Mesendoderm (in vitro differentiated cells): ENCODE data around the gene N4BP2L2.

ENCODE experiments used
- DNase-seq: peaks from one replicate; pipeline ENCODE4 v3.0.0; 2013
- H2AK5ac ChIP-seq: 2 replicates; pipeline ENCODE4 v1.6.1; 2013; ENCODE audit warnings: low read length, inconsistent platforms
- H2BK120ac ChIP-seq: 2 replicates; pipeline ENCODE4 v1.6.1; 2013; ENCODE audit warnings: low read depth, mild to moderate bottlenecking, low read length, moderate library complexity, mixed read lengths
- H2BK15ac ChIP-seq: replicated peaks from 2 replicates; pipeline ENCODE4 v1.6.1; 2013; ENCODE audit warnings: low read depth, mild to moderate bottlenecking, moderate library complexity
- H2BK5ac ChIP-seq: 2 replicates; pipeline ENCODE4 v1.6.1; 2013; ENCODE audit warnings: low read length, inconsistent platforms
- H3K18ac ChIP-seq: 2 replicates; pipeline ENCODE4 v1.6.1; 2013; ENCODE audit warnings: mild to moderate bottlenecking, low read length, mixed read lengths
- H3K23ac ChIP-seq: one replicate; pipeline ENCODE4 v1.6.1; 2013; ENCODE audit warnings: low read length
- H3K27ac ChIP-seq: 2 replicates; pipeline ENCODE4 v1.5.1; 2013; ENCODE audit warnings: low read depth, mild to moderate bottlenecking, inconsistent platforms, low read length, moderate library complexity
- H3K27me3 ChIP-seq: 2 replicates; pipeline ENCODE4 v1.6.1; 2013; ENCODE audit warnings: low read length, control low read depth, mild to moderate bottlenecking, inconsistent platforms; ENCODE audit not compliant: insufficient read depth, poor library complexity
- H3K36me3 ChIP-seq: 2 replicates; pipeline ENCODE4 v1.6.1; 2013; ENCODE audit warnings: low read length, inconsistent platforms; ENCODE audit not compliant: control insufficient read depth, insufficient read depth
- H3K4ac ChIP-seq: one replicate; pipeline ENCODE4 v1.6.1; 2013; ENCODE audit warnings: low read depth, mild to moderate bottlenecking, low read length, moderate library complexity
- H3K4me1 ChIP-seq: 2 replicates; pipeline ENCODE4 v1.6.1; 2013; ENCODE audit warnings: low read depth, low read length, inconsistent platforms; ENCODE audit not compliant: control insufficient read depth
- H3K4me2 ChIP-seq: 2 replicates; pipeline ENCODE4 v1.6.1; 2013; ENCODE audit warnings: low read length
- H3K4me3 ChIP-seq: 2 replicates; pipeline ENCODE4 v1.5.1; 2013; ENCODE audit warnings: mild to moderate bottlenecking, low read length
- H3K56ac ChIP-seq: one replicate; pipeline ENCODE4 v1.6.1; 2013; ENCODE audit warnings: low read length
- H3K79me1 ChIP-seq: 2 replicates; pipeline ENCODE4 v1.6.1; 2013; ENCODE audit warnings: low read length, inconsistent platforms
- H3K79me2 ChIP-seq: 2 replicates; pipeline ENCODE4 v1.6.1; 2013; ENCODE audit warnings: mild to moderate bottlenecking, low read length; ENCODE audit not compliant: control insufficient read depth, insufficient read depth
- H3K9ac ChIP-seq: 2 replicates; pipeline ENCODE4 v1.6.1; 2013; ENCODE audit warnings: low read length, inconsistent platforms
- H4K5ac ChIP-seq: one replicate; pipeline ENCODE4 v1.6.1; 2013; ENCODE audit warnings: low read length
- H4K8ac ChIP-seq: one replicate; pipeline ENCODE4 v1.6.1; 2013; ENCODE audit warnings: low read depth, mild to moderate bottlenecking, control low read depth, low read length, moderate library complexity
- WGBS: extraction: QIAGEN DNeasy Blood & Tissue Kit; methylation state at CpG from one replicate; pipeline ENCODE4 v1.1.7; 2013; ENCODE audit warnings: low lambda C conversion rate, missing lambda C conversion rate; ENCODE audit not compliant: insufficient coverage; ENCODE audit errors: extremely low coverage; 5-methylcytosine and 5-hydroxymethylcytosine counted together

The N4BP2L2 gene

DNA sequence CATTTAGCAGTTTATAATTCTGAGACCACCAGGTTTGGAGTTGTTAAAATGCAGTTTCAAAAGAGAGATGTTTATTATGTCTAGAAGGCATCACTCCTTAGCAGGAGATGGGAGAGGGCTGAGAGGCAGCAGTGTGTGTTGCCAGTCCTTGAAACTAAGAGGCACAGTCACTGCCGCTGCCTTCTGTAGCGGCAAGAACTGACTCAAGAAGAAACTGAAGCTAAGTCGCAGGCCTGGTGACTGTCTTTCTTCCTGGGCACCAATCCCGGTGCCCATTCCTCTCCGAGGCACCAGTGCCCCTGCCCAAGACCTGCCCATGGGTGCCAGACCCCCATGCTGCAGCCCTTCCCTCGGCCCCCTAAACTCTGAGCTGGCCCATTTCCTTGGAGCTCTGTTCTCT, 130.7 kb downstream of the N4BP2L2 start:
- Histone ChIP-seq H3K18ac (no peak overlapping the region), H2BK120ac (no peak overlapping the region), H4K5ac (no peak overlapping the region), H3K4me2 (no peak overlapping the region), H3K79me2 (no peaks in the 10 kb centered on the region), H2AK5ac (no peak overlapping the region), H3K27ac (no peak overlapping the region), H3K4me1 (no peaks in the 10 kb centered on the region), H3K79me1 (no peaks in the 10 kb centered on the region), H2BK15ac (no peak overlapping the region), H4K8ac (no peak overlapping the region), H3K36me3 (no peaks in the 10 kb centered on the region), H3K9ac (no peak overlapping the region), H3K4ac (no peak overlapping the region), H3K4me3 (no peak overlapping the region), H2BK5ac (no peak overlapping the region), H3K23ac (no peak overlapping the region), H3K27me3 (no peaks in the 10 kb centered on the region), H3K56ac (no peak overlapping the region)
- WGBS, result no CpG with 5 or more reads among the region's 6 CpGs
- no peak for DNase-seq

DNA sequence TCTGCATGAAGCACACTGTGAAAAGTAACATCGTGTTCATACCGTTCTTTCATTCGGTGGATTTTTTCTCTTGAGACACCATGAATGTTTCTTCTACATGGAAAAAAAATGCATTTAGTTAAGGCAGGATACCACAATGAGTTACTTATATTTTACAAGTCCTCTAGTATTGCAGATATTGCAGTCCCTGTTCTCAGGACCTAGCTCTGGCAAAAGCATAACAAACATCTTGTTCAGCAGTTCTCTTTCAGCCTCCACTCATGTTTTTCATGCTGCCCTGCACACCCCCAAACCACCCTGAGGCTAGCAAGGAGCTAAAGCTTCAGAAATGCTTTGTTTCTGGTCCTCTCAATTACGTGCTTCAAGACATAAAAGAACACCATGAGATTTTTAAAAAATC, 135.5 kb downstream of the N4BP2L2 start:
- no peak for DNase-seq
- Histone ChIP-seq H3K79me2 (no peaks in the 10 kb centered on the region), H2BK5ac (no peak overlapping the region), H3K4ac (no peak overlapping the region), H3K27me3 (no peaks in the 10 kb centered on the region), H3K23ac (no peak overlapping the region), H3K36me3 (no peaks in the 10 kb centered on the region), H3K79me1 (no peaks in the 10 kb centered on the region), H3K4me3 (no peak overlapping the region), H3K4me1 (no peaks in the 10 kb centered on the region), H4K5ac (no peak overlapping the region), H2BK120ac (no peak overlapping the region), H3K18ac (no peak overlapping the region), H3K4me2 (no peak overlapping the region), H2AK5ac (no peak overlapping the region), H3K56ac (no peak overlapping the region), H3K27ac (no peak overlapping the region), H4K8ac (no peak overlapping the region), H2BK15ac (no peak overlapping the region), H3K9ac (no peak overlapping the region)
- no CpG with 5 or more reads among the region's 4 CpGs for WGBS

DNA sequence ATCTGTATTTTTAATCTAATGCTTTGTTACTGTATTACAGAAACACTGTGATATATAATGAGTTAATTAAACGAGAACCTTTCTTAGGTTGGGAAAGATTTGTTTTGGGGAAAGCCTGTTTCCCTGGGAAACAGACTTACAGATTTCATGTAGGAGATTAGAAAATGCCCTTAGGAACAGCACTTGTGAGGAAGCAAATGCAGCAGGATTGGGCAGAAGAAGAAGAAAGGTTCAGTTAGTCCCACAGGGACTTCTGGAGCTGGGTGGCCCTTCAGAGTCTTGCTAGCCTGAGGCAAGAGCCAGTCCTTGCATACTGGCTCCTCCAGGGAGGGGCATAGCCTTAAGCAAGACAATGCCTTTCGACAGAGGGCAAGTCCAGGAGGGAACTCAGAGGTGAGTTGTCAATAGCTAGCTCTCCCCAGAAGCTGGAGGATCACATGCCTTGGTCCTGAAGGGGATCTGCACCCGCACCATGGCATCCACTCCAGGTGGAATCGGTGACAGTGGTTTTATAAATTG, 147.4 kb downstream of the N4BP2L2 start:
- Histone ChIP-seq H3K9ac (no peak overlapping the region), H3K56ac (no peak overlapping the region), H2AK5ac (no peak overlapping the region), H4K8ac (no peak overlapping the region), H3K4me3 (no peak overlapping the region), H4K5ac (no peak overlapping the region), H3K4ac (no peak overlapping the region), H3K23ac (no peak overlapping the region), H3K18ac (no peak overlapping the region), H3K79me2 (no peaks in the 10 kb centered on the region), H3K36me3 (no peaks in the 10 kb centered on the region), H3K4me1 (no peaks in the 10 kb centered on the region), H2BK15ac (no peak overlapping the region), H2BK120ac (no peak overlapping the region), H2BK5ac (no peak overlapping the region), H3K27me3 (no peaks in the 10 kb centered on the region), H3K27ac (no peak overlapping the region), H3K4me2 (no peak overlapping the region), H3K79me1 (no peaks in the 10 kb centered on the region)
- no CpG with 5 or more reads among the region's 4 CpGs for WGBS
- DNase-seq, result peak; percentile 88

DNA sequence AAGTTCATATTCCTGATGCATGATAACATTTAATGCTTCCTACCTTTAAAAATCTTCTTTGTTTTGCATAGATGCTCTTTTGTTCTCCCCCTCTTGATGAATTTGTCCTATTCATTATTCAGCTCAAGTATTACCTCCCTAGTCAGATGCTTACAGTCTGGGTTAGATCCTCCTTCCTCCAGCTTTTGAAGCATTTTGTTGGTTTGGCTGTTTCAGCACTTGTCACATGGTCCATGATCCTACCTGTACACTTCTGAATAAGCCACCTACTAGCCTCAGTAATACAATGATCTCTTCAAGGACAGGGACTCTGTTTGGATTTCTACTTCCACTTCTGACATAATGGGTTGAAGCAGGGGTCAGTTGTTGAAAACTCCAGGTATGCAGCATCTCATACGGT, 148.1 kb downstream of the N4BP2L2 start:
- Histone ChIP-seq H2AK5ac (no peak overlapping the region), H3K79me1 (no peaks in the 10 kb centered on the region), H3K4me2 (no peak overlapping the region), H3K27me3 (no peaks in the 10 kb centered on the region), H3K4me3 (no peak overlapping the region), H3K27ac (no peak overlapping the region), H3K4ac (no peak overlapping the region), H4K5ac (no peak overlapping the region), H3K9ac (no peak overlapping the region), H3K79me2 (no peaks in the 10 kb centered on the region), H2BK5ac (no peak overlapping the region), H3K36me3 (no peaks in the 10 kb centered on the region), H2BK120ac (no peak overlapping the region), H2BK15ac (no peak overlapping the region), H3K4me1 (no peaks in the 10 kb centered on the region), H3K23ac (no peak overlapping the region), H3K56ac (no peak overlapping the region), H3K18ac (no peak overlapping the region), H4K8ac (no peak overlapping the region)
- no CpG with 5 or more reads among the region's 1 CpG for WGBS
- no peak for DNase-seq

DNA sequence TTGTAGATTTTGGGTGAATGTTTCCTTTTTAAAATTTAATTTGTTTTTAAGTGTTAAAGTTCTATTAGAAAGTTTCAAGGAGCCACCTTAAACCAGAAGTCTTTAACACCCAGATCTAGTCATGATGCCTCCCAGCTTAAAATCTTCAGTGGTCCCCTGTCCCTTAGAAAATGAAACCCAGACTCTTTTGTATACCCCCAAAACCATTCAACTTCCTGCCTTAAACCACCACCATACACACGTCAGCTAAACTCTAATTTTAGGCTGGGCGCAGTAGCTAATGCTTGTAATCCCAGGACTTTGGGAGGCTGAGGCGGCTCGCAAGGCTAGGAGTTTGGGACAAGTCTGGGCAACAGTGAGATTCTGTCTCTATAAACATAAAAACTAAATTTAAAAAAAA, 148.5 kb downstream of the N4BP2L2 start:
- no peak overlapping the region for H2AK5ac ChIP-seq
- H2BK5ac ChIP-seq, result no peak overlapping the region
- H4K8ac ChIP-seq, result no peak overlapping the region
- H3K18ac ChIP-seq, result no peak overlapping the region
- no peak overlapping the region for H3K56ac ChIP-seq
- no peak overlapping the region for H3K27ac ChIP-seq
- H4K5ac ChIP-seq, result no peak overlapping the region
- no peak overlapping the region for H2BK15ac ChIP-seq
- H2BK120ac ChIP-seq, result no peak overlapping the region
- no peaks in the 10 kb centered on the region for H3K4me1 ChIP-seq
- H3K27me3 ChIP-seq, result no peaks in the 10 kb centered on the region
- H3K79me2 ChIP-seq, result no peaks in the 10 kb centered on the region
- DNase-seq, result no peak
- WGBS, result no CpG with 5 or more reads among the region's 4 CpGs
- H3K4ac ChIP-seq, result no peak overlapping the region
- no peak overlapping the region for H3K9ac ChIP-seq
- no peaks in the 10 kb centered on the region for H3K36me3 ChIP-seq
- H3K4me2 ChIP-seq, result no peak overlapping the region
- no peaks in the 10 kb centered on the region for H3K79me1 ChIP-seq
- no peak overlapping the region for H3K4me3 ChIP-seq
- no peak overlapping the region for H3K23ac ChIP-seq

DNA sequence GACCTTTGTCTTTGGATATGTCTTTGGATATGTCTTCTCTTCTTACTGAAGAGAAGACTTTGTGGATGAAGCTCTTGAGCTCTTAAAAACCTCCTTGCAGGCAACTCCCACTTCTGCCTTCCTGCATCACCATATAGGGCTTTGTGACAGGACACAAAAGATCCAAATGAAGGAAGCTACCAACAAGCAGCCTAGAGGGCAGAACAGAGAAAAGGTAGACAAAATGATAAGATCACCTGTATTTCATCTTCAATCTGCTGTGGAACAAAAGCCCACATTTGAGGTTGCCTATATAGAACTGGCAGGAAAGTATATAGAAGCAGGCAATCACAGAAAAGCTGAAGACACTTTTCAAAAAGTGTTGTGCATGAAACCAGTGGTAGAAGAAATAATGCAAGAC, 153.2 kb downstream of the N4BP2L2 start:
- H3K4me1 ChIP-seq, result no peaks in the 10 kb centered on the region
- H3K23ac ChIP-seq, result no peak overlapping the region
- no peak overlapping the region for H3K9ac ChIP-seq
- no peak overlapping the region for H3K56ac ChIP-seq
- H4K5ac ChIP-seq, result no peak overlapping the region
- H3K79me1 ChIP-seq, result no peaks in the 10 kb centered on the region
- no peaks in the 10 kb centered on the region for H3K27me3 ChIP-seq
- no peak overlapping the region for H3K18ac ChIP-seq
- H2BK120ac ChIP-seq, result no peak overlapping the region
- no peak overlapping the region for H2BK15ac ChIP-seq
- H2BK5ac ChIP-seq, result no peak overlapping the region
- H4K8ac ChIP-seq, result no peak overlapping the region
- DNase-seq, result no peak
- H3K36me3 ChIP-seq, result no peaks in the 10 kb centered on the region
- no peak overlapping the region for H2AK5ac ChIP-seq
- no peak overlapping the region for H3K27ac ChIP-seq
- no peak overlapping the region for H3K4ac ChIP-seq
- H3K4me2 ChIP-seq, result no peak overlapping the region
- no peak overlapping the region for H3K4me3 ChIP-seq
- no peaks in the 10 kb centered on the region for H3K79me2 ChIP-seq
